HFFc6 (cell line): ENCODE data around the gene MOGAT3. TPM values are rescaled to one million over a fixed set of nuclear protein-coding genes. Genes with fewer than 3 reads are reported as not detected.
A peak's percentile ranks its signal among the peaks of the same experiment; 100 is the strongest.

Experiments
- DNase-seq: peaks from one replicate; pipeline ENCODE4 v3.0.0-alpha.2; 2018
- H3K27ac Mint-ChIP-seq: 2 replicates; pipeline ENCODE4 v1.8.0; 2020; ENCODE audit warnings: mild to moderate bottlenecking, mixed read lengths
- H3K27me3 Mint-ChIP-seq: 2 replicates; pipeline ENCODE4 v1.8.0; 2021; ENCODE audit warnings: mild to moderate bottlenecking, moderate library complexity, mixed read lengths; ENCODE audit not compliant: insufficient read depth
- H3K36me3 Mint-ChIP-seq: 2 replicates; pipeline ENCODE4 v1.8.0; 2021; ENCODE audit warnings: low read depth, mixed read lengths
- H3K4me1 Mint-ChIP-seq: 2 replicates; pipeline ENCODE4 v1.8.0; 2020; ENCODE audit warnings: low read depth, mixed read lengths
- H3K4me3 Mint-ChIP-seq: 2 replicates; pipeline ENCODE4 v1.8.0; 2020; ENCODE audit warnings: mild to moderate bottlenecking, moderate library complexity, mixed read lengths
- H3K9me3 Mint-ChIP-seq: 2 replicates; pipeline ENCODE4 v1.8.0; 2020; ENCODE audit warnings: mild to moderate bottlenecking, mixed read lengths
- total RNA-seq, 6 experiments: library from RNA; stranded (reverse); fragmentation: NEBNext Ultra II Directional; extraction: Animal tissue kit (Norgen Biotek cat#: 25700); gene quantifications; 2 replicates in 1 of 6; 3 replicates in 5 of 6; pipeline ENCODE4 v1.2.3, GENCODE V29; 2021
- TF ChIP-seq, protein P1 (sequence below): fragments of 200-600 bp; sonication (generic); IDR thresholded peaks from 2 replicates; pipeline ENCODE4 v1.5.0; 2021; ENCODE audit warnings: antibody characterized with exemption, mild to moderate bottlenecking

The MOGAT3 gene
- total RNA-seq, 6 experiments from 2014 or later = not detected

DNA sequence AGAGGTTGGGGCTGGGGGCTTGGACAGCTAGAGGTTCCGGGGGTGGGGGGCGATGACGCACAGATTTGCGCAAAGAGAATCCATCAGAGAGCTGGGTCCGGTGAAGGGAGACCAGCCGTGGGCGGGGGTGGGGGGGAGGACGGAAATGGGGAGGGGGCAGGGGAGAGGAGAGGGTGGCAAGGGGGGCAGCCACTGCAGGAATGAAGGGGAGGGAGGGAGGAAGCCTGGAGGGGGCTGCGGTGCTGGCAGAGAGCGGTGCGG lies 34.3 kb downstream of the MOGAT3 start:
- no peaks in the 10 kb centered on the region for H3K9me3 Mint-ChIP-seq
- peaks cover 58% of the 10 kb centered on the region for H3K4me1 Mint-ChIP-seq
- peaks cover 45% of the 10 kb centered on the region for H3K27me3 Mint-ChIP-seq
- H3K27ac Mint-ChIP-seq = no peak overlapping the region
- DNase-seq = no peak
- TF ChIP-seq, protein P1, sequence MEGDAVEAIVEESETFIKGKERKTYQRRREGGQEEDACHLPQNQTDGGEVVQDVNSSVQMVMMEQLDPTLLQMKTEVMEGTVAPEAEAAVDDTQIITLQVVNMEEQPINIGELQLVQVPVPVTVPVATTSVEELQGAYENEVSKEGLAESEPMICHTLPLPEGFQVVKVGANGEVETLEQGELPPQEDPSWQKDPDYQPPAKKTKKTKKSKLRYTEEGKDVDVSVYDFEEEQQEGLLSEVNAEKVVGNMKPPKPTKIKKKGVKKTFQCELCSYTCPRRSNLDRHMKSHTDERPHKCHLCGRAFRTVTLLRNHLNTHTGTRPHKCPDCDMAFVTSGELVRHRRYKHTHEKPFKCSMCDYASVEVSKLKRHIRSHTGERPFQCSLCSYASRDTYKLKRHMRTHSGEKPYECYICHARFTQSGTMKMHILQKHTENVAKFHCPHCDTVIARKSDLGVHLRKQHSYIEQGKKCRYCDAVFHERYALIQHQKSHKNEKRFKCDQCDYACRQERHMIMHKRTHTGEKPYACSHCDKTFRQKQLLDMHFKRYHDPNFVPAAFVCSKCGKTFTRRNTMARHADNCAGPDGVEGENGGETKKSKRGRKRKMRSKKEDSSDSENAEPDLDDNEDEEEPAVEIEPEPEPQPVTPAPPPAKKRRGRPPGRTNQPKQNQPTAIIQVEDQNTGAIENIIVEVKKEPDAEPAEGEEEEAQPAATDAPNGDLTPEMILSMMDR = no peak
- H3K4me3 Mint-ChIP-seq = no peak overlapping the region
- peaks cover under 1% of the 10 kb centered on the region; the same call in 1 of the 2 replicates for H3K36me3 Mint-ChIP-seq

DNA sequence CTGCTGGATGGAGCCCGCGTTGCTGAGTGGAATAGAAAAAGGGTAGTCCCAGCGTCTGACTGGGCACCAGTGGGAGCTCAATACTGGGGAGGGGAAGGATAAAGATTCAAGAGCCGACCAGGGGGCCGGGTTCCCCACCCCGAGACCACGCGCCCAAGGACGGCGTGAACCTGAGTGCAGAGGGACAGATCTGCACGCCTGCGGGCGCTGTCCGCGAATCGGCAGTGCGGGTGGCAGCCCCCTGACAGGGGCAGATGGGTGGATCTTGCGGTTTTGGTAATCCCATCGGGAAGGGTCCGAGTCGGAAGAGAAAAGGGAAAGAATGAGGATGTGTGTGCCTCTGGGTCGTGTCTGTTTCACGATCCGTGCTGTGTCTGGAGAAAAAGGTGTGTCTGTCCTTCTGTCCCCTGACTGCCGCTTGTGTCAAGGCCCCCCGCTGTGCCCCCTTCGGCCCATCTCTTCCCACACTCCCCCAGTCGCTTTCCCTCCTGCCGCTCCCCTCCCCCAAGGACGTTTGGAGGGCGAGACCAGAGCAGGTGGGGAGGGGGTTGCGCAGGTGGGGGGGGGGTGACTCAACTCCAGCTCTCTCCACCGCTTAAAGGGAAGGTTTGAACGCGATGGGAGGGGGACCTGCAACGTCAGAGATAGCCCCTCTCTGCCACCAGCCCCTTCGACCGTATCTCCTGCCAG lies 34.7 kb downstream of the MOGAT3 start:
- 0 out of 2 replicates have a peak overlapping the region, but pooled peaks have one; percentile 19 for H3K27ac Mint-ChIP-seq
- H3K9me3 Mint-ChIP-seq = no peaks in the 10 kb centered on the region
- no peak for DNase-seq
- peak overlapping the region; percentile 89 for H3K4me3 Mint-ChIP-seq
- peaks cover 53% of the 10 kb centered on the region for H3K4me1 Mint-ChIP-seq
- H3K36me3 Mint-ChIP-seq = peaks cover 4% of the 10 kb centered on the region; the same call in 1 of the 2 replicates
- TF ChIP-seq, protein P1 = no peak
- H3K27me3 Mint-ChIP-seq = peaks cover 40% of the 10 kb centered on the region

DNA sequence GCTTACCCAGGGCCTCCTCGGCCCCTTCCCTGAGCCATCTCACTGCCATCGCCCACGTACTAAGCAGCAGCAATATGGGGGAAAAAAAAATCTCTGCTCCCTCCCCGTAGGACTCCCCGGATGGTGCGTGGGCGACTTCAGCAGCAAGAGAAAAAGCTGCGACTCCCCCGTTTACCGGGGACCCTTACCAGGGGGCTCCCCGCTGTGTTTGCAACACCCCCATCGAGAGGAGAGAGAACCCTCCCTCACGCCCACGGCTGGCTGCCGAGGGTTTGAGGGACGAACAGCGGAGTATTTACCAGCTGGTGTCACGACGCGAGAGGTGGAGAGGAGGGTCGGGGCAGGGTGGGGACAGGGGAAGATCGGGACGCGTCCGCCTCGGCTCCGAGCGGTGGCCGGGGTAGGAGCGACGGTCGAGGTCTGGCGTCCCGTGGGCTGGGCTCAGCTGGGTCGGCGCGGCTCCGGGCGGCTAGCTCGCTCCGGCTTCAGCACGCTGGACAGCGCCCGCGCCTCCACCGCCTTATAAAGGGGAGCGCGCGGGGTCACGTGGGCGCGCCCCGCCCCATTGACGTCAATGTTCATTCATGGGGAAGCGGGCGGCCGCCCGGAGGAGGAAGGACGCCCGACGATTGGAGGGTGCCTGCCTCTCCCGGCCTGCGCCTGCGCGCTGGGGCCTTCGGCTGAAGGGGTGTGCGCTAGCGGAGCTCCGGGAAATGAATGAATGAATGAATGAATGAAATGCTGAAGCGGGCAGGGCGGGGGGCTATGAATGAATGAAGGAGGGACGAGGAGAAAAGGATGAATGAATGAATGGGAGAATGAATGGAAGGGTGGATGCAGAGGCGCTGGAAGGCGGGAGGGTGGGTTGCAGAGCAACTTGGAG lies 35.5 kb downstream of the MOGAT3 start, which contains the start of gene VGF:
Gene VGF, minus strand, starts transcription at position 495 of the 883 bp plus-strand sequence. CDS start 726 bp downstream, outside the sequence.
- DNase-seq = peak; percentile 89
- peaks cover 32% of the 10 kb centered on the region for H3K27me3 Mint-ChIP-seq
- no peaks in the 10 kb centered on the region for H3K9me3 Mint-ChIP-seq
- peaks cover 48% of the 10 kb centered on the region for H3K4me1 Mint-ChIP-seq
- H3K36me3 Mint-ChIP-seq = peaks cover 4% of the 10 kb centered on the region; the same call in 1 of the 2 replicates
- H3K4me3 Mint-ChIP-seq = peak within 1 kb of the TSS; percentile 89
- 0 out of 2 replicates have a peak within 1 kb of the TSS, but pooled peaks have one; percentile 19 for H3K27ac Mint-ChIP-seq
- TF ChIP-seq, protein P1 = no peak

DNA sequence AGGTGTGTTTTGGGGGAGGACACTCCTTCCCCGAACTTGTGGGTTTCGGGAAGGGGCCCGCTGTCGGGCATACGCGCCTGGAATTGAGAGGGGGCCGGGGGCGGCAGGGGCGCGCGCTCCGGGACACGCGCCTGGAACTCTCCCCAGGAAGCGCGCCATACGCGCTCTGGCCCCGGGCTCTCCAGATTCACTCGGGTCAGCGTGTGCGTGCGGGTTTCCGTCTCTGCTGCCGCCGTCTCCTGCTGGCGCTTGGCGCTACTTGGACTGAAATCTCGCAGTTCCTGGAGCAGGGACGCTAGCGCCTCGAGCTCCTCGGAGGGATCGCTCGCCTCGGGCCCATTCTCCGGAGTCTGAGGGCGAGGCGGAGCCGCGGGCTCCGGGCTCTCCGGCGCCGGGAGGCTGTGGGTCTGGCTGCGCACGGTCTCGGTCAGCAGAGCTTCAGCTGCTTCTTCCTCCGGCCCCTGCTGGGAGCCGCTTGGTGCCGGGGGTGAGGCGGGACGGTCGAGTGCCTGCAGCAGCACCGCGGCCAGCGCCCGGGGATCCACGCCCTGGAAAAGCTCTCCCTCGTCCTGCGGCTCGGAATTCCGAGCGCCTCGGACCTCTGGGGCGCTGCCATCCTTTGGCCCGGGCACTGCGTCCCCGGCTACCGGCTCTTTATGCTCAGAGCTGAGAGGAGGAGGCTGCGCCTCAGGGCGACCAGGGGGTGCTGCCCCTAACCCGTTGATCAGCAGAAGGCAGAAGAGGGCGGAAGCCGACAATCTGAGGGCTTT lies 36.6 kb downstream of the MOGAT3 start:
- TF ChIP-seq, protein P1 = no peak
- no peak overlapping the region for H3K27ac Mint-ChIP-seq
- H3K9me3 Mint-ChIP-seq = no peaks in the 10 kb centered on the region
- peaks cover 13% of the 10 kb centered on the region; the same call in 1 of the 2 replicates for H3K36me3 Mint-ChIP-seq
- peaks cover 33% of the 10 kb centered on the region for H3K27me3 Mint-ChIP-seq
- H3K4me3 Mint-ChIP-seq = no peak overlapping the region
- peak; percentile 47 for DNase-seq
- H3K4me1 Mint-ChIP-seq = peaks cover 50% of the 10 kb centered on the region
